T-helper 2 cell treated with Interferon-gamma antibody and Interleukin-4, amounts not matched to agents 100 ng/mL and 5 ng/mL, for 36 hours (primary cell): Measurements from ENCODE around the gene PLXNA2. TPM values are rescaled to one million over a fixed set of nuclear protein-coding genes. Genes with fewer than 3 reads are reported as not detected.

Source experiments
- intact Hi-C: fragments of 100-400 bp; cut with micrococcal nuclease; formaldehyde crosslinking; loops from one replicate; pipeline ENCODE4 v1.15.1; 2023
- total RNA-seq: library from RNA; stranded (reverse); gene quantifications from 2 replicates; pipeline ENCODE4 v1.2.3, GENCODE V29; 2022

The PLXNA2 gene
- total RNA-seq, 1 donor from 2014 or later: 0.39 TPM

DNA sequence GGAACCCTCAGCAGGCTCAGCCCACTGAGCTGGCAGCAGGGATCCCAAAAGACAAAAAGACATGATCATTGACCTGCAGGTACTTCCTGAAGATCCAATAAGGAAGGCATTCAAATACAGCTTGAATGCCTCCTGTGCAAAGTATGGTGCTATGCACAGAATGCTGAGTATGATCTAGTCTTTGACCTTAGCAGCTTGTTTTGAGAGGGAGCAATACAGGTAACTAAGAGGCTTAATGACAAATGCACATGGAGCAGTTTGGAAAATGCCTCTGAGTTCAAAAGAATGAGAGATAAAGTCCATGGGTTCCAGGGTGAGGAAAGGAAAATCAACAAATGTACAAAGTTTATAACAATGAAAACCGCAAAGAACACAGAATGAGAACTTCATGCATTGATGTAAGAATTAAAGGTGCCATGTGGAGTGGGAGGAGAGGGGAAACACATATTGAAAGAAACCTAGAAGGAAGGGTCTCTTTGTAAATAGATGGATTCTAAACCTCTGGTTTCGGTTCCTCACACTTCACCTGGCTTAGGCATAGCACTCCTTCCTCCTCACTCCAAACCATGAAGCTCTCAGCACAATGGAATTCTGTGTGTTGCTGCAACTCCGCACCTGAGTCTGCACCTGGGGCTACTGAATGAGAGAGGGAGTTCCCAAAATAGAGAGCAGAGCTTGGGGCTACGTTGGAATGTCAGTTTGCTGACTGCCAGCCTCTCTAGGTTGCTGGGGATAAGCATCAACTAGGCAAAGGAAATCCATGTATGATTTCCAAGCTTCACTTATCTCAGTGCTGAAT, 77.6 kb downstream of the PLXNA2 start:
- intact Hi-C loops: no loop called here

DNA sequence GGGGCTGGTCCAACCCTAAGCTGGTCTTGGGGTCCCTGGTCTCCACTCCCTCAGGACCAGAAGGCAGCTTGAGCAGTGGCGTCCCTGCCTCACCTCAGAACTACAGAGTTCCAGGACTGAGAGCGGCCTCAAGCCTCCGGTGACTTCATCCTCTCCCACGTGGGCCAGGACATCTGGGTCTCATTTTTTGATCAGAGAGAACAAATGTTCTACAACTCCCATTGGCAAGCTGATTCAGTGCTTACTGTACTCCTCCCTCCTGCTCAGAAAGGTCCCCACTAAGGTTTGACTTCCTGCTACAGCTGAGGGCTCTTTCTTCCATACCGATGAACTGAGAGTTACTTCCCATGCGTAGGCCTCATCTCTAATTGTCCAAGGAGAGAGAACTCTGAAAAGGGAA, 78.5 kb downstream of the PLXNA2 start:
- intact Hi-C loops: no loop called here

DNA sequence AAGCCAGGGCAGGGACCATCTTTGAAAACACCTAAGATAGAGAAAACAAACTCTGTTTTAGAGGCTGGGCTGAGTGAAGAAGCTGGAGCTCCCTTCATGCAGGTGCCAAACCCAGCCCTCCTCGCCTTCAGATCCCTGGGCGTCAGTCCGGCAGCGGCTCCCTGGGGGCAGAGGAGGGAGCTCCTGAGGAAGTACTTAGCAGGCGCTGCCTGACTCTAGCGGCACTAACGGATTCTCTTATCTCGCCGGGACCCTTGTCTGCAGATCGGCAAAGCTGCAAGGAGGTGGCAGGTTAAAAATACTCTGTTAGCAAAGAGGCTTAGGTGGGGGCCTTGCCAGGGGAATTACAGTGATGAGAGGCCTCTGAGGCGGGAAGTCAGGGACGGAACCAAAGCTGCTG, 79.6 kb downstream of the PLXNA2 start:
- intact Hi-C loops: no loop called here

DNA sequence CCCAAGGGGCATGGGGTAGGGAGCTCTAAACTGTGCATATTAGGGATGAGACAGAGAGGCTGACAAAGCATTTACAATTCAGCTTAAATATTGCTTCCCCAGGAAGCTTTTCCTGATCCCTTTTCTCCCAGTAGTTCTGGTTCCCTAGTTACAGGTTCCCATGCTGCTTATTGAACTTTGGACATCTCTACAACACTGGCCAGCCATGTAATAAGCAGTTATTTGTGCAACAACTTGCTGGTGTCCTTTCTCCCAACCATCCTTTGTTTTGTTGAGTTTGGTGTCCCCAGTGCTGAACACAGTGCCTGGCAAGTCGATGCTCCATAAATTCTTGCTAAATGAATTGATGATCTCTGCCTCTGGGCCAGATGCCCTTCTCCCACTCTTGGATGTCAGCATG, 80.6 kb downstream of the PLXNA2 start:
- intact Hi-C loops: no loop called here

DNA sequence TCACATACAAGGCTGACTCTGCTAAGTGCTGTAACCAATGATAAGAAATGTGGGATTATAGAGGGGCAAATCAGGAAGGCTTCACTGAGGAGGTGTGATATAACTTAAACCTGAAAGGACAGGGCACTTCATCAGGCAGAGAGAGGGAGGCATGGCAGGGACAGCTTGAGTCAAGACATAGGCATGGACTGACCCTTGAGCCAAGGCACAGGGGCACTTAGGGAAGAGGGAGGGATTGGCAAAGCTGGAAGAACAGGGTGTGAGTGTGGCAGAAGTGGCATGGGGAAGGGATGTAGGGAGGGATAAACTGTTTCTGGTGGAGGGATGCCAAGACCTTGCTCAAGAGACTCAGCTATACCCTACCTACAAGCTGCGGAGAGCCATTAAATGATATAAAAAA, 81.3 kb downstream of the PLXNA2 start:
- intact Hi-C loops: no loop called here

DNA sequence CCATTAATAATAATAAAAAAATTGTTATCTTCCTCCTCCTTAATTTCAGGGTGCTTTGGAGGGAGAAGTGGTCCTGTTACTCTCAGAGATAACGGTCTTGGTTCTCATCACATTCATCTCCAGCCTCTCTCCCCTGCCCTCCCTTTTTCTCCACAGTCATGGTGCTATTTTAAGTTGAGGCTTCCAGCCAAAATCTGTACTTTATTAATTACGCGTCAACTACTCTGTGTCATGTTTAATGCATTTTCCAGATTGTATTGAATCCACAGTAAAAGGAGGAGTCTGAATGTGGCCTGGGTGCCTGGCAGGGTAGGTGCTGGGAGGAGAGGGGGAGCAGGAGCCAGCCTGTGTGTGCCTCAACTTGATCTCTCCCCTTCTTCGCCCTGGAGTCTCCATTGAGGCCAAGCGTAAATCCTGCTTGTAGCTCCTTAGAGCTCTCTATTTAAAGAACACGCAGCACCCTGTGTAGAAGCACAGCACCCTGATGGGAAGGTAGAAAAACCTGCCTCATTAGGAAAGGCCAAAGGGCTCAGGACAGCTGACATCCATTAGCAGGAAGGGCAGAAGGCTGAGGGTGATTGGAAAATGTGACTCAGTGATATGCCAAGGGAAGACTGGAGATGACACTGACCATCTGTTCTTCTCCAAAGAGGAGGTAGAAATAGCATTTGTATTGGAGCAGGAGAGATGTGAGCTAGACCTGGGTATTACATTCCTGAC, 82.4 kb downstream of the PLXNA2 start:
- intact Hi-C loops: no loop called here

DNA sequence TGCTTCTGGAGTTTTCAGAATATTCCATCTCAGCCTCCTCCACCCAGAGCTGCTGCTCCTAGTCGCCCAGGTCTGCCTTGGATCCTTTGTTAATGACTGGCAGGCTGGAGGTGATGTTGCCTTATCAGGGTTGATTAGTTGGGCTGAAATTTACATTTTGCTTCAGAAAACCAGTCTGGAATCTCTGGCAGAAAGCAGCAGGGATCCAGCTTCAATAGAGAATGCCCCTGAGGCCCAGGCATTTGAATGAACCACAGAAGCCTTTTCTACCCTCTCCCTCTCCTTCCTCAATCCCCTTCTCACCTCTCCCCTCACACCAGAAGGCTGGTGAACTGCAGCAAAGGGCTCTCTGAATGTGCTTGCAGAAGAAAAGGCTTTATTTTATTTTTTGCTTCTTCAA, 83.2 kb downstream of the PLXNA2 start:
- intact Hi-C loops: no loop called here

DNA sequence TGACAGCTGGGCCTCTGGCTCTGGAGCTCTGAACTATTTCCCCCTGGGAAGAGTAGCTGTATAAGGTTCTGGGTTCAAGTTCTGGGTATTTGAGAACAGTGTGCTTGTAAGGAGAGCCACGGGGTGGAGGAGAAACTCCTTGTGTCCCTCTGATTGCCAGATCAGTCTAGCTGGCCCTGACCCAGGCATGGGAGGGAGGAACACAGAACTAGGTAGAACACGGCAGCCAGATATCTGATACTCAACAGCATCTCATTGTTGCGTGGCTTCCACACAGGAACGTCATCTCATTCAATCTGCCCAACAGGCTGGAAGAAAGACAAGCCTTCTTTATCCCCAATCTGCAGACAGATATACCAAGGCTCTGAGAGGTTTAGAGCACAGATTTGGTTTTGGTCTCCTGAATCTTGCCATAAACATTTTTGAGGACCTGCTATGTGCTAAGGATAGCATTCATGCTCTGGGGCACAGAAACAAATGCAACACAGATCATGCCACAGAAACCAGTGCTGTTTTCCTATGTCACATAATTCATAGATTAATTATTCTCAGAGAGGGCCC, 83.8 kb downstream of the PLXNA2 start:
- intact Hi-C loops: no loop called here

DNA sequence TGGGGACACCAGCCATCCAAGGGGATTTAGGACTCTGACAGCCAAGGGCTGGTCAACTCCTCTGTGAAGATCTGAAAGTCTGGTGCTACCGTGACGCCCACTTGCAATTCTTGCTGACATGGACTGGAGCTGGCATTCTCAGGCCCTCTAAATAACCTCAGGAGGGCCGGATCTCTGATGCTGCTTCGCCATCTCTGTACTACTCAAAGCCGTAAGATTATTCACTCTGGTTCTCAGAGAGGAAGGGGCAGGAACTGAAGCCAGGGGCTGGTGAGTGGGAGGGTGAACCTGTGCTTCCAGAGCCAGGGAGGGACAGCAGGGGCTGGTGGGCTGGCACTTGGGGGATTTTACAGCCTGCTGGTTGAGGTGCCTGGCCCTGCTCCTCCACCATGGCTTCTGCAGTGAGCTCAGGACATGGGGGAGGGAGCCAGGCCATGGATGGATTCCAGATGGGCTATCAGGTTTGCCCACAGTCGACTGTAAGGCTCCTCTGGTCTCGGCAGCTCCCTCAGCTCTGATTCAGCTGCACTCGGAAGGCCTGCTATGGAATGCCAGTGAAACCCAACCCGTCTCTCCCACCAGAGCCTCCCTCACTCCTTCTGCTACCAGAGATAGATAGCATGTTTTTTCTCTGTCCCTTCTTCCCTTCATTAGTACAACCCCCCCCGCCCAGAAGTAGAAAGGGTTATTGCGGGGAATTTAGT, 84.5 kb downstream of the PLXNA2 start:
- intact Hi-C loops: no loop called here

DNA sequence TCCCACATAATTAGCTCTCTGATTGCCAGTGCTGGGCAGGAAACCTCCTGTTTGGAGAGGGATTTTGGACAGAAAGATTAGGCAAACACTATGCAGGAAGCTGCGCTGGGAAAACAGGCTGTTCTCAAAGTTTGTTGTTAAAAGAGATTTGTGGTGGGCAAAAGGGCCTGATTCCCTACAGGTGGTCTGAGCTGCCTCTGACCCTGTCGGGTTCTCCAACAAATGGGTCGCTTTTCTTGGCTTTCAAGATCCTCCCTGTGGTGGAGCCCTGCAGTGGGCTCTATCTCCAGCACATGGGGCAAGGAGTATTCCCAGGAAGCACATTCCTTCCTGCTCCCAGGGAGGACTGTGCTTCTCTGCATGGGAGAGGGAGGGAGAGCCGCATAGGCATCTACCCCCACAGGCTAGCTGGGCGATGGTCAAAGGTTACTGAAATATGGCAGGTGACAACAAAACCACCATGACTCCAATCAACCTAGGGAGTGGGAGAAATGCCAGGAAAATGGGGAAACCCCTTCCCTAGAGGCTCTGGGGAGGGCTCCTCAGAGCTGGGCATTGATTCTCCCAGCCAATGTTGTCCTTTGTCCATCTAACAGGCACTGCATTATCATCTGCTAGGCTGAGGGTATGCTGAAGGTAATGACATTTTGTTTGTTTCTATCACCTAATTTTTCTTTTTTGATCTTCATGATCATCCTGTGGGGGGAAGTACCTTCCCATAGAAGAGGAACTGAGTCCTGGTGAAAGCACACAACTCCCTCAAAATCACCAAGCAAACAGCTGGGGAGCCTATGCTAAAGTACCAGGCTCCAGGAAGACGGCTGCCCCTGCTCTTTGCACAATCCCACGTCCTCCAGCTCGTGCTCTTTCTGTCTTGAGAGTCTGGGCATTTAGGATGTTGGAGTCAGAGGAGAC, 85.3 kb downstream of the PLXNA2 start:
- intact Hi-C loops: no loop called here

DNA sequence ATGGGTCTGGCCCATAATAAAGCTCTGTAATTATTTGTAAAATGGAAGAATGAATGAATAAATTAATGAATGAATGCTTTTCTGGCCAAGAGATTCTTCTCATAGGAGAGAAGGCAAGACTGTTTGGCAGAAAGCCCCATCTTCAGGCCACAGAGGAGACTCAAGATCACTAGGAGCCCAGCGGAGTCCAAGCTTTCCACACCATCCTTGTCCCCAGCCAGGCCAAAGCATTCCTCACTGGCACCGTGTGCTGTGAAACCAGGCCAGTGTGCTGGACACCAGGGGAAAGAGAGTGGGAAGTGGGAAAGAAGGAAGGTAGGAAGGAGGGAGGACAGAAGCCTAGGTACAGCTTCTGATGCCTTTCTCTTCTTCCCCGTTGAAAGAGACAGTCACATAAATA, 86.4 kb downstream of the PLXNA2 start:
- intact Hi-C loops: no loop called here

DNA sequence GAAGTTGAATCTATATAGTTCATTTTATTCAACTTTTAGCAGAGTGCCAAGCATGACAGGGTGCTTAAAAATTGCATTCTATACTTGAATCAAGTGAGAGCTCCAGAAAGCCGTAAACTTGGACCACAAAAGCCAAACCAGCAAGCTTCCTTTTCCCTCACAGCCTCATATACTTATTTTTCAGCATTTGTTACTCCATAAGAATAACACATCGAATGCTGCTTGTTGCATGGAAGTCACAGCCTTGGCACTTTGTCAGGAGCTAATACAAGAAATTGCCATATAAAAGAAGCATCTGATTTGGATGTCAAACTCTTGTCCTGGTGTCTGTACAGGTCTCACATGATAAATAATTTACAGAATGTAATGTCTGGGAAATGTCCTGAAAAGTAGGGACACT, 87.4 kb downstream of the PLXNA2 start:
- intact Hi-C loops: no loop called here

DNA sequence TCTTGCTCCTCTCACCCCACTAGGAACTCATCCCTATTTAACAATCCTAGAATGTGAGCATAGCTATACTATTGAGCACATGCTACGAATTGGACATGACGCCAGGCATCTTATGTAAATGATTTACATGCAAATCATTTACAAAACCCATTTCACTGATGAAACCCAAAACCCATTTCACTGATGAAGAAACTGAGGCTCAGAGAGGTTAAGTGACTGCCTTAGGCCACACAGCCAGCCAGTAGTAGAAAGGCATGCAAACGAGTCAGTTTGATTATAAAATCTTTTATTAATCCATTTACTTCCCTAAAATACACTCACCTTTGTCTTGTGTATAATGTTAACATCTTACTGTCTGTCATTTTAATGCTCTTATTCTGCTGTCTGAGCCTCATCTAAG, 87.9 kb downstream of the PLXNA2 start:
- intact Hi-C loops: no loop called here

DNA sequence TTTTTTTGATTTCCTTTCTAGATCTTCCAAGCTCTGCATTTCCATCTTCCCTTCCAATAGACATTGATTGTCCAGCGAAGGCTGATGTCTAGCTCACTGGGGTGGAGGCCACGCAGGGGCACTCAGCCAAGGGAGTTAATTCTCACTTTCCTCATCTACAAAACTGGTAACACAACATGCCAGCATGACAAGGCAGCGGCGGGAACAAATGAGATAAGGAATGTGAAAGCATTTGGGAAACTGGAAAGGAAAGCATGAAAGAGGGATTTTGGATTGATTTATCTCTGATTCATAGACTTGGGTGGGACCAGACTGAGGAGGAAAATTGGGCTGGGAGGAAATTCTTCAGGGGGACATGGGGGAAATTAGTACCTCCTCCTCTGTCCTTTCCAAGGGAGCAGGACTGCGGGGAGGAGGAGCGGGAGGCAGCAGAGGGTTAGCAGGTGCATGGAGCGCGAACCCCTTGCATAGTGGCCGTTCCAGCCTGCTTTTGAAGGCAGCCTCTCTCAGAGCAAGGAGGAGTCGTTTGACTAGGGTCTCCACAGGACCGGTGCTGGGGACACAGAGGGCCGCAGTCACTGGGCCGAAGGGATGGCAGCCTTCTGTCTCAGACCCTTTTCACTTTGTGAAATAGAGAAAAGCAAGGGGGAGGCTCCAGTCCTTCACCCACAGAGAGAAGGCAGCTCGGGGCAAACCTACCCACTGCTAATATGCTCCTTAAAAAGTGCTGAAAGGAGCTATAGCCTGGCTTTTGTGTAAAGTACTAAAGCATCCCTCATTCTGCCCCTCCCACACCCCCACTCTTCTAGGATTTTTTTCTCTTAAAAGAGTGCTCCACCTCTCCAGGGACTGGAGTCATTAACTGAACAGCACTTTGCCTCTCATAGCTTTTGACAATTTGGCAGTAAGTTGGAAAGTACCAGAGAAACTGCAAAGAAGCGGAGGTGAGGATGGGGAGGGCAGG, 89.2 kb downstream of the PLXNA2 start:
- intact Hi-C loops: no loop called here

DNA sequence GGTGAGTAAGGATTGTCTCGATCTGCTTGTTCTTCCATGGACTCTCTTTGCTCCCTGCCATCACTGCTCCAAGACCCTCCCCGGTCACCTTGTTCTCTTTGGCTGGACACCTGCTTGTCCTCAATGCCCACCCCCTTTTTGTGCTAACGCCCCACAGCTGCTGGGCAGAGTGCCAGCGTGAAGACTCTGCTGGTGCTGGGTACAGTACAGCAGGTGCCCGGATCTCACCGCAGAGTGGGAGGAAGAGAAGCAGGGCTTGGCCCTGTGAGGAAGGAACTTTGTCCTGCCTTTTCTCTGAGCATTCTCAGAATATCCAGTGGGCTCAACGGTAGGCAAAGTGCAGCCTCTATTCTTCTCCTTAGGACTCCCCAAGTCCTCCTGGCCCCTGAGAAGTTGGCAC, 90.1 kb downstream of the PLXNA2 start:
- intact Hi-C loops: no loop called here

DNA sequence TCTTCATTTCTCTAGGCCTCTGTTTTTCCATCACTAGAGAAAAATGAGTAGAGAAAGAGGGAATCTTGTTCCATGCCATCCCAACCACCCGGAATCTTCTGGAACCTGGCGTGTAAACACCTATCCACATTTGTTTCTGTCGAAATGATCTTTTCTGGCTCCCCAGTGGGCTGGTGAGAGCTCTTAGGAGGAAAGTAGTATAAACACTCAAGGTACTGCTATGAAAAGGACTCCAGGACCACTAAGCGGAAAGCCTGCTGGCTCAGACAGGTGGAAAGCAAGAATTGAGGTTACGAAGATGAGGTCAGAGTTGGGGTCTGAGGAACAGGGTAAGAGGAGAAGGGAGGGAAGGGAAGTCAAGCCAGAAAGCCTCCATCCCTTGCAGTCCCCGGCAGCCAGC, 90.8 kb downstream of the PLXNA2 start:
- intact Hi-C loops: no loop called here

DNA sequence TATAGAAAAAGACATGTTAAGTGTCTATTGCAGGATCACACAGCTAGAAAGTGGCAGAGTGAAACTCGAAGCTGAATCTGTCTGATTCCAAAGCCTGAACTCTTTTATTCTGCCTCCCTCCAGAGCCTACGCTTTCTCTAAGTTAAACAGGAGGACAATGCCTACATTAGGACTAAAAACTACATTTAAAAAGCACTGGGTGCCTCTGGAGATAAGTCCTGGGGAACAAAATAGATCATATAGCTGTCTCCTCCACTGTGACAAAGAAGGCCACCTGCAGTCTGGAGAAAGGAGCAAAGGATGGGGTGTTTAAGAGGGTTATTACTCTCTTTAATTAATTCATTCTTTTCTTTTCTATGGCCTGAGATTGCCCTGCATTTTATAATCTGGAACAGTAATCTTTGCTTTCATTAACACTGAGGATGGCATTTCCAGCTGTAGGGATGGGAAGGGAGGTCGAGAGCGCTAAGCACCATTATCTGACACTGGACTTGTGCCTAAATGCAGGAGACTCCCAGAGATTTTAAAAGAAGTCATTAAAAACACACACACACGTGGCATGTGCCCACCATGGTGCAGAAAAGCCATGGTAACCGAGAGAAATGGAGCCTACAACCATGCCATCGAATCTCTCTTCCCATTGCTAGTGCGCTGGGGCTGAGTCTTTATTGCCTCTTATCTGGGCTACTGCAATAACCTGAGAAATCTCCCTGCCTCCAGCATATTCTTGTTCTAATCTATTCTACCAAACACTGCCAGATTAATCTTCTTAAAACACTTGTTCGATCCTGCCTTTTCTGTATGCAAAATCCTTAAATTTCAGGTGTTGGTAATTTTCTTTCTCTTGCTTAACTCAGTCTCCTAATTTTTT, 92.2 kb downstream of the PLXNA2 start:
- intact Hi-C loops: no loop called here

DNA sequence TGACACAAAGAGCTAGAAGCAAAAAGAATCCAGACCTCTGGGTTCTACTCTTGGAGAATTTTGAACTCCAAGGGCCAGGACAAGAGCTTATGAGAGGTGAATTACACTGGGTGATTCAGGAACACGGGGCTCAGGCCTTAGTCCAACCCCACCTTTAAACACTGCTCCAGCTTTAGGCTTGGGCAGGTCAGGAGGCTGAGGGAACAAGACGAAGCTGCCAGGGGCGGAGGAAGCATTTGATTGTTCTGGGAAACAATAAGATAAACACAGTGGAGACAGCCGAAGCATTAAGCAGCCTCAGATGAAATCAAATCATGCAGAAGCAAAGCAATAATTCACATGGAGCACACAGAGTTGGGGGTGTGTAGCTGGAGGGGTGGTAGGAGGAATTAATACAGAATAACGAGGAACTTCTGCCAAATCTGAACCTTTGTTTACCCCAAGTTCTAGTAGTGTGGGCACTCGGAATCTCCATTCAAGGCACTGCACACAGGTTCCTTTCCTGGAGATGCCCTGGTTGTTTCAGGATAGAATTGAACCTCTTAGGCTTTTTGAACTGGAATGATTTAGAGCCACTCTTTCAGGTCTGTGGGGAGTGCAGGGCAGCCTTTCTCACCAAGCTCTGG, 93.2 kb downstream of the PLXNA2 start:
- intact Hi-C loops: no loop called here
